Keratinocyte (primary cell): ENCODE results near the gene CTTNBP2NL. TPM values are rescaled to one million over a fixed set of nuclear protein-coding genes. Genes with fewer than 3 reads are reported as not detected.

Experiments
- DNase-seq: peaks from one replicate; pipeline ENCODE4 v3.0.0-alpha.2; 2011; ENCODE audit warnings: low read depth, missing footprints, low spot score
- FAIRE-seq: peaks from 2 replicates; lab custom pipeline; 2011; peaks lifted over from hg19 to GRCh38; lab: Jason Lieb, UNC
- H2AFZ ChIP-seq: 2 replicates; pipeline ENCODE4 v1.6.0; 2012; ENCODE audit warnings: low read length, control low read depth, inconsistent platforms; ENCODE audit not compliant: control insufficient read depth
- H3K27ac ChIP-seq: 2 replicates; pipeline ENCODE4 v1.5.1; 2011; ENCODE audit warnings: low read length; ENCODE audit not compliant: control insufficient read depth, insufficient read depth
- H3K27me3 ChIP-seq: 3 replicates; pipeline ENCODE4 v1.6.0; 2011; ENCODE audit warnings: low read length; ENCODE audit not compliant: control insufficient read depth, insufficient read depth; ENCODE audit errors: extremely low read depth
- H3K36me3 ChIP-seq, 2 experiments: 2 replicates in 1 of 2; 3 replicates in 1 of 2; pipeline ENCODE4 v1.5.1; 2011; ENCODE audit warnings: low read length in 2 of 2, mild to moderate bottlenecking in 1 of 2; ENCODE audit not compliant: control insufficient read depth in 2 of 2, insufficient read depth in 2 of 2; ENCODE audit errors: extremely low read depth in 1 of 2
- H3K4me1 ChIP-seq: 3 replicates; pipeline ENCODE4 v1.5.1; 2011; ENCODE audit warnings: low read length; ENCODE audit not compliant: control insufficient read depth, insufficient read depth; ENCODE audit errors: extremely low read depth
- H3K4me2 ChIP-seq: 3 replicates; pipeline ENCODE4 v1.6.0; 2011; ENCODE audit warnings: low read depth, low read length; ENCODE audit not compliant: control insufficient read depth, insufficient read depth; ENCODE audit errors: extremely low read depth
- H3K4me3 ChIP-seq, 3 experiments: fragments of 200-600 bp in 1 of 3; sonication (generic) in 1 of 3; 2 replicates in 2 of 3; 3 replicates in 1 of 3; pipeline ENCODE4 v1.5.1; 2011 to 2016; ENCODE audit warnings: low read length in 3 of 3, mild to moderate bottlenecking in 3 of 3, control low read depth in 2 of 3, inconsistent platforms in 1 of 3, low read depth in 1 of 3, mixed read lengths in 1 of 3, mixed run types in 1 of 3, moderate library complexity in 1 of 3; ENCODE audit not compliant: control insufficient read depth in 2 of 3, insufficient read depth in 2 of 3; ENCODE audit errors: extremely low read depth in 1 of 3
- H3K79me2 ChIP-seq: 2 replicates; pipeline ENCODE4 v1.6.0; 2012; ENCODE audit warnings: low read length; ENCODE audit not compliant: control insufficient read depth, insufficient read depth
- H3K9ac ChIP-seq: 3 replicates; pipeline ENCODE4 v1.6.0; 2011; ENCODE audit warnings: low read length; ENCODE audit not compliant: control insufficient read depth, insufficient read depth; ENCODE audit errors: extremely low read depth
- H3K9me1 ChIP-seq: 3 replicates; pipeline ENCODE4 v1.6.0; 2011; ENCODE audit warnings: low read length; ENCODE audit not compliant: control insufficient read depth, insufficient read depth; ENCODE audit errors: extremely low read depth
- H3K9me3 ChIP-seq: 2 replicates; pipeline ENCODE4 v1.5.1; 2012; ENCODE audit warnings: low read depth, low read length; ENCODE audit not compliant: control insufficient read depth
- H4K20me1 ChIP-seq: 3 replicates; pipeline ENCODE4 v1.6.0; 2011; ENCODE audit warnings: low read length; ENCODE audit not compliant: control insufficient read depth, insufficient read depth; ENCODE audit errors: extremely low read depth
- CTCF ChIP-seq, 3 experiments: IDR thresholded peaks in 1 of 3; conservative IDR thresholded peaks in 1 of 3; optimal IDR thresholded peaks in 1 of 3; 2 replicates in 2 of 3; 3 replicates in 1 of 3; pipeline versions ENCODE3 to v1.5.1; 2011; ENCODE audit warnings: low read length in 3 of 3, mild to moderate bottlenecking in 3 of 3, moderate library complexity in 2 of 3, control low read depth in 1 of 3, inconsistent platforms in 1 of 3; ENCODE audit not compliant: insufficient read depth in 2 of 3; ENCODE audit errors: extremely low read depth in 1 of 3
- EZH2 ChIP-seq: IDR thresholded peaks from one replicate; pipeline ENCODE4 v1.6.1; 2012; ENCODE audit warnings: inconsistent platforms, mild to moderate bottlenecking, low read length, moderate library complexity
- dilution Hi-C: fragments of 300-500 bp; cut with MboI; formaldehyde crosslinking; loops from one replicate; pipeline ENCODE4 v1.7.0; 2020; ENCODE audit warnings: low sequenced_read_pairs; ENCODE audit not compliant: extremely low pct_ligation_motif_present
- polyA plus RNA-seq, 5 experiments: library from polyadenylated mRNA; depleted of rRNA in 3 of 5; stranded (reverse) in 3 of 5; stranded (forward) in 1 of 5; unstranded in 1 of 5; fragments of >200 nt; gene quantifications; 1 replicate in 1 of 5; 2 replicates in 3 of 5; 3 replicates in 1 of 5; pipeline versions ENCODE4 v1.2.1 to v1.2.3, GENCODE V29; 2011 to 2012; ENCODE audit warnings: missing spikeins in 2 of 5, low read depth in 1 of 5, low replicate concordance in 1 of 5

Gene CTTNBP2NL
- polyA plus RNA-seq, 1 donor (not counting 4 experiments of a cell fraction or from before 2014, with no cell fraction given), result 19.1 TPM

GRCh38 chr1:112395256-112395820 lies 676 bp upstream of the CTTNBP2NL start:
- Histone ChIP-seq H3K4me3 (peak overlapping the region; percentile 80 to 100 (median 94)), H3K27me3 (no peaks in the 10 kb centered on the region), H4K20me1 (peaks cover 2% of the 10 kb centered on the region), H3K4me2 (peak overlapping the region; percentile 99), H3K27ac (peak overlapping the region; percentile 94), H3K36me3 (peaks cover 0 to 2% of the 10 kb centered on the region in 2 experiments), H3K9me3 (no peaks in the 10 kb centered on the region), H3K79me2 (peaks cover 45% of the 10 kb centered on the region), H2AFZ (peak overlapping the region; percentile 92), H3K9me1 (no peaks in the 10 kb centered on the region), H3K4me1 (peaks cover 52% of the 10 kb centered on the region), H3K9ac (peak overlapping the region; percentile 81)
- dilution Hi-C loops, result no loop called here
- TF ChIP-seq EZH2, result no peak
- TF ChIP-seq CTCF (optimal IDR thresholded peaks at IDR 0.05 in 1 of 3, IDR thresholded peaks at IDR 0.05 in 1 of 3, conservative IDR thresholded peaks at IDR 0.05 in 1 of 3; ENCODE audit: extremely low read depth in 1 of 3, insufficient read depth in 2 of 3, low read length in 3 of 3), result no peak
- DNase-seq (no peak), FAIRE-seq (no peak)

GRCh38 chr1:112396653-112397471 lies 848 bp downstream of the CTTNBP2NL start:
- DNase-seq (no peak), FAIRE-seq (no peak)
- Histone ChIP-seq H3K9ac (peak overlapping the region; percentile 81), H3K9me3 (no peaks in the 10 kb centered on the region), H3K4me1 (peaks cover 46% of the 10 kb centered on the region), H3K27me3 (no peaks in the 10 kb centered on the region), H3K36me3 (peaks cover 0 to 3% of the 10 kb centered on the region in 2 experiments), H3K4me2 (peak overlapping the region; percentile 79), H3K4me3 (peak overlapping the region; percentile 80 to 100 (median 94)), H2AFZ (peak overlapping the region; percentile 83), H3K79me2 (peaks cover 59% of the 10 kb centered on the region), H4K20me1 (peaks cover 2% of the 10 kb centered on the region), H3K27ac (peak overlapping the region; percentile 94), H3K9me1 (peaks cover 2% of the 10 kb centered on the region)
- TF ChIP-seq CTCF (optimal IDR thresholded peaks at IDR 0.05 in 1 of 3, IDR thresholded peaks at IDR 0.05 in 1 of 3, conservative IDR thresholded peaks at IDR 0.05 in 1 of 3; ENCODE audit: extremely low read depth in 1 of 3, insufficient read depth in 2 of 3, low read length in 3 of 3) (no peak), EZH2 (no peak)
- dilution Hi-C loops, result no loop called here
